Measurements from ENCODE around the gene ZNF273.
"Not testable (repeated sequence)": the region's sequence is repeated elsewhere in the genome, so short reads cannot be mapped to it uniquely, and the experiment has no call there.

Gene ZNF273

DNA sequence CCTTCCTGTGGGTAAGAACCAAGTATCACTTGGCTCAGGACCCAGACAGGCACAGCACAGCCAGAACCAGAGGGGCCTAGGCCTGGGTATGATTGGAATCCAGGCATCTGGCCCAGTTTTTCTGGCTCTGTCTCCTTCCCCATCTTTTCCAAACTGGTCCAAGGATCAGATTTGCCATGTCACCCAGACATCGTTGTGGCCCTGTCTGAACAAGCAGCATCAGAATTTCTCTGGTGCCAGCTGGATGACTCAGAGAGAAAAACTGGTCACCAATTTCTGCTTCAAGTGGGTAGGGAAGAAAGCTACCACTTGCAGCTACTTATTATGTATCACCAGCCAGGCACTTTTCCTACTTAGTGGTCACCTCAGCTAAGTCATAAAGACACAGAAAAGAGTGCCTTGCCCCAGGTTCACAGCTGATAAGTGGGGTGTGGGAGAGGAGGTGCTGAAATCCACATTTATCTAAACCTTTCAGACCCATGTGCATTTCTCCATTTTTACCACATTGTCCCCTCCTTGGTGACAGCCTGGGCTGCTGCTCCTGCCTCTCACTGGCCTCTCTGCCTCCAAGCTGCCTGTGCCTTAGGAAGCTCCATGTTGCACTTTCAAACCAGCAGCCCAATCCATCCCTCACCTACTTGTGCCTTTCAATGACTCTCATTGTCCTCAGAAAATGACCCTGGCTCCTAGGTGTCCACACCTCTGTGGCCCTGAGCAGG, 11.6 kb upstream of the ZNF273 start:
- peaks cover 13% of the 10 kb centered on the region for H3K4me1 Mint-ChIP-seq (ENCODE audit: low read depth)
- H3K27ac Mint-ChIP-seq; H3K4me3 Mint-ChIP-seq; H3K27me3 Mint-ChIP-seq; H3K36me3 Mint-ChIP-seq; H3K9me3 Mint-ChIP-seq (ENCODE audit: low read depth): not testable (repeated sequence)

DNA sequence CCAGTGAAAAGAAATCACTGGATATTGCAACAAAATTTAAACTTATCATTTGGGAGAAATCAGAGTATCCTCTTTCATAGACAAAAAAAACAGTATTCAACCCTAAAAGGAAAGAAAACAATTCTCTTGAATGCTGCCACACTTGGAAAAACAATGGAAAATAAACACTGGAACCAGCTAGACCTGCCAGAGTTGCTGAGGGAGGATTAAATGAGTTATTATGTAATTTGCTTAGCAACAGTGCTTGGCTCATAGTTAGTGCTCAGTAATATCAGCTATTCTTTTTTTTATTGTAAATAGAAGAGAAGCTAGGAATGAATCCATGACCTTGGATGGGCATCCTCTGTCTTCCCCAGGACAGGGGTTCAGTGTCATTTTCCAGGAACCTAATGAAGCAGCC, 11.0 kb upstream of the ZNF273 start:
- H3K4me1 Mint-ChIP-seq (ENCODE audit: low read depth): peaks cover 10% of the 10 kb centered on the region
- H3K4me3 Mint-ChIP-seq: no peak overlapping the region

GRCh38 chr7:64892666-64893309, 10.3 kb upstream of the ZNF273 start:
- Mint-ChIP-seq H3K9me3 (ENCODE audit: low read depth) (no peaks in the 10 kb centered on the region), H3K36me3 (no peaks in the 10 kb centered on the region), H3K27me3 (peaks cover 3% of the 10 kb centered on the region), H3K4me1 (ENCODE audit: low read depth) (peaks cover 10% of the 10 kb centered on the region), H3K4me3 (no peak overlapping the region), H3K27ac (no peak overlapping the region)

More for the DNA sequence above, 11.0 kb upstream of the ZNF273 start:
- Mint-ChIP-seq H3K9me3 (ENCODE audit: low read depth) (no peaks in the 10 kb centered on the region), H3K27me3 (peaks cover 3% of the 10 kb centered on the region), H3K36me3 (no peaks in the 10 kb centered on the region), H3K27ac (no peak overlapping the region)

GRCh38 chr7:64893401-64893800, 9.7 kb upstream of the ZNF273 start:
- peaks cover 5% of the 10 kb centered on the region for H3K4me1 Mint-ChIP-seq (ENCODE audit: low read depth)
- H3K27ac Mint-ChIP-seq: no peak overlapping the region
- H3K27me3 Mint-ChIP-seq: no peaks in the 10 kb centered on the region
- H3K9me3 Mint-ChIP-seq (ENCODE audit: low read depth): no peaks in the 10 kb centered on the region
- no peaks in the 10 kb centered on the region for H3K36me3 Mint-ChIP-seq
- H3K4me3 Mint-ChIP-seq: no peak overlapping the region

- Mint-ChIP-seq H3K4me3 (peak overlapping the region; percentile 97), H3K4me1 (ENCODE audit: low read depth) (peaks cover 34% of the 10 kb centered on the region), H3K27ac (peak overlapping the region; percentile 54)
- H3K27me3 Mint-ChIP-seq; H3K36me3 Mint-ChIP-seq; H3K9me3 Mint-ChIP-seq (ENCODE audit: low read depth): not testable (repeated sequence)
These were observed 640 bp upstream of the ZNF273 start for GRCh38 chr7:64902461-64902805.

- Mint-ChIP-seq H3K36me3 (peaks cover 2% of the 10 kb centered on the region), H3K4me1 (ENCODE audit: low read depth) (peaks cover 47% of the 10 kb centered on the region), H3K27ac (peak overlapping the region; percentile 88), H3K27me3 (no peaks in the 10 kb centered on the region), H3K9me3 (ENCODE audit: low read depth) (no peaks in the 10 kb centered on the region), H3K4me3 (peak overlapping the region; percentile 97)
These were observed 935 bp downstream of the ZNF273 start for GRCh38 chr7:64904008-64904407.

DNA sequence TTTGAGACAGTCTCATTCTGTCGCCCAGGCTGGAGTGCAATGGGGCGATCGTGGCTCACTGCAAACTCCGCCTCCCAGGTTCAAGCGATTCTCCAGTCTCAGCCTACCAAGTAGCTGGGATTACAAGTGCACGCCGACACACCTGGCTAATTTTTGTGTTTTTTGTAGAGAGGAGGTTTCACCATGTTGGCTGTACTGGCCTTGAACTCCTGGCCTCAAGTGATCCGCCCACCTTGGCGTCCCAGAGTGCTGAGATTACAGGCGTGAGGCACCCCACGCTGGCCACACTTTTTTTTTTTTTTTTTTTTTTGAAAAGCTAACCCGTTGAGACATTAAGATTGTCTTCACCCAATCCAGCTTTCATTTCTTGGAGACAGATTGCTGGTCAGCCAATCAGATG, 2.1 kb downstream of the ZNF273 start:
- peaks cover 54% of the 10 kb centered on the region for H3K4me1 Mint-ChIP-seq (ENCODE audit: low read depth)
- H3K4me3 Mint-ChIP-seq: peak overlapping the region; percentile 63
- H3K27ac Mint-ChIP-seq: no peak overlapping the region
- H3K36me3 Mint-ChIP-seq: peaks cover 6% of the 10 kb centered on the region
- no peaks in the 10 kb centered on the region for H3K9me3 Mint-ChIP-seq (ENCODE audit: low read depth)
- no peaks in the 10 kb centered on the region for H3K27me3 Mint-ChIP-seq

DNA sequence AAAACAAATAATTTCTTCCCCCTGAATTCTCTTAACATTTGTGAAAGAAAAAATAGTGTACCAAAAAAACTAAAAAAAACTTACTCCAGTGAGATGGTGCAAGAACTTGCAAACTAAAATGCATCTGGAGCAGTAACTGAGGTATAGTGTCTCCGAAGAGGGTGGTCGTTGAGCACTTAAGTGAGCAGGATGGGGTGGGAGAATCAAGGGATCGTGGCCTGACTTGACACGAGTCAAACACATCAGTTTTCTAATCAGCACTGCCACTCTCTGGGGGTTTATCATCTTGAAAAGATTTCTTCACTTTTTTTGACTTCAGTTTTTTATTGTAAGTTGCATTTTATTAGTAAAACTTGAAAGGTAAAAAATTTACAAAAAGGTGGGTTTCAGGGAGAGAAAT, 2.5 kb downstream of the ZNF273 start:
- H3K27me3 Mint-ChIP-seq: no peaks in the 10 kb centered on the region
- peaks cover 57% of the 10 kb centered on the region for H3K4me1 Mint-ChIP-seq (ENCODE audit: low read depth)
- no peak overlapping the region for H3K27ac Mint-ChIP-seq
- H3K36me3 Mint-ChIP-seq: peaks cover 8% of the 10 kb centered on the region
- H3K9me3 Mint-ChIP-seq (ENCODE audit: low read depth): no peaks in the 10 kb centered on the region
- H3K4me3 Mint-ChIP-seq: peak overlapping the region; percentile 63

DNA sequence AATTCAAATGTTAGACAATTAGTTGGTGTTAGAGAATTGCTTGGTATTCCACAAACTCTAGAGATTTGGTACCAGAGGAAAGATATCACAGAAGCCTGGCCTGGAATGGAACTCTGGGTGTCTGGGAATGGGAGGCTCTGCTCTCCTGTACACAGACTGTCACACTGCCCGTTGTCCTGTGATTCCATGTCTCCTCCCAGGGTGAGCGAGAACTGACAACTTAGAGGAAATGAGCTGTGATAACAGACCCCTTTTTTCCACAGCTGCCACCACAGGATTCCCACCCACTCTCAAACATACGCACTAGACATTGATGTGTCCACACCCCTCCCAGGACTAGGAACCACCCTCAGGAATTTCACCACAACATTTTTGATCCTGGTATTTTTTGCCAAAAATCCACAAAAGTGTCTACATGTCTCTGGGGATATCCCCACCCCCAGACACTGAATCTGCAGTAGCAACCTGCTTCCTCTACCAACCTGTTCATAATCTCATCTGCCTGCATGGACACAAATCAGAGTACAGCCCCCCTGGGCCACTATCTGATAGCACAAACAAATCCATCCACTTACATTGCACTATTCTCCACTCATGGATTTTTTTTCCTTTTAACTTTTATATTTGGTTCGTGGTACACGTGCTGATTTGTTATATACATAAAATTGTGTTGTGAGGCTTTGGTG, 4.7 kb downstream of the ZNF273 start:
- Mint-ChIP-seq H3K4me1 (ENCODE audit: low read depth) (peaks cover 55% of the 10 kb centered on the region), H3K4me3 (peak overlapping the region; percentile 21), H3K9me3 (ENCODE audit: low read depth) (no peaks in the 10 kb centered on the region), H3K27me3 (no peaks in the 10 kb centered on the region), H3K27ac (no peak overlapping the region), H3K36me3 (peaks cover 13% of the 10 kb centered on the region)

DNA sequence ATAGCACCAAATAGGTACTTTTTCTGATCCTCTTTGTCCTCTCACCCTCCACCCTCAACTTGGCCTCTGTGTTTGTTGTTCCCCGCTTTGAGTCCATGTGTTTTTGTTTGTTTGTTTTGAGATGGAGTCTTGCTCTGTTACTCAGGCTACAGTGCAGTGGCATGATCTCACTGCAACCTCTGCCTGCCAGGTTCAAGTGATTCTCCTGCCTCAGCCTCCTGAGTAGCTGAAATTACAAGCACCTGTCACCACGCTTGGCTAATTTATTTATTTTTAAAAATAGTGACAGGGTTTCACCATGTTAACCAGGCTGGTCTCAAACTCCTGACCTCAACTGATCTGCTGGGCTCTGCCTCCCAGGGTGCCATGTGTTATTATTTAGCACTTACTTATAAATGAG, 5.3 kb downstream of the ZNF273 start:
- H3K4me1 Mint-ChIP-seq (ENCODE audit: low read depth): peaks cover 55% of the 10 kb centered on the region
- H3K36me3 Mint-ChIP-seq: peaks cover 15% of the 10 kb centered on the region
- no peaks in the 10 kb centered on the region for H3K27me3 Mint-ChIP-seq
- H3K4me3 Mint-ChIP-seq: peak overlapping the region; percentile 0
- H3K27ac Mint-ChIP-seq: no peak overlapping the region
- H3K9me3 Mint-ChIP-seq (ENCODE audit: low read depth): no peaks in the 10 kb centered on the region

DNA sequence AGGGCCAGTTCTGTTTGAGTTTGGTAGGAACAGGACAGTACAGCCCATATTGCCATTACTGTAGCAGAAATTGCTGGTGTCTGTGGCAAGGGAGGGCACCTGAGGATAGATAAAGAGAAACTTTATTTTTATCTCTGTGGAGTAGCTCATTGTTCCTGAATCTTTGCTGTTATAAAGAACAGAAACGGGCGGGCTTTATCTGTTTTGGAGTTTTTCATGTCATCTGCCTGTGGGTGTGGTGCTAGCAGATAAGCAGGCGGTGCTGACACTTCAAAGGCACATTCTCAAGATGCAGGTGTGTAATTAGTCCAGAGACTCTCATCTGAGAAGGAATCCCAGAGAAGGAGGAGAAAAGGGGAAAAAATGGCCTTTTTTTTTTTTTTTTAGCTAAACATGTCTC, 11.5 kb downstream of the ZNF273 start:
- H3K4me1 Mint-ChIP-seq (ENCODE audit: low read depth): peaks cover 13% of the 10 kb centered on the region
- H3K27ac Mint-ChIP-seq: no peak overlapping the region
- H3K4me3 Mint-ChIP-seq: no peak overlapping the region
- H3K36me3 Mint-ChIP-seq: peaks cover 35% of the 10 kb centered on the region
- no peaks in the 10 kb centered on the region for H3K27me3 Mint-ChIP-seq
- no peaks in the 10 kb centered on the region for H3K9me3 Mint-ChIP-seq (ENCODE audit: low read depth)

- H3K27ac Mint-ChIP-seq; H3K27me3 Mint-ChIP-seq; H3K4me1 Mint-ChIP-seq (ENCODE audit: low read depth); H3K9me3 Mint-ChIP-seq (ENCODE audit: low read depth); H3K4me3 Mint-ChIP-seq: not testable (repeated sequence)
- H3K36me3 Mint-ChIP-seq: peaks cover 36% of the 10 kb centered on the region
These were observed 12.2 kb downstream of the ZNF273 start for GRCh38 chr7:64915301-64915700.

GRCh38 chr7:64928252-64929187, 25.4 kb downstream of the ZNF273 start:
- Mint-ChIP-seq H3K9me3 (ENCODE audit: low read depth) (peaks cover 27% of the 10 kb centered on the region), H3K36me3 (peaks cover 56% of the 10 kb centered on the region)
- H3K27me3 Mint-ChIP-seq; H3K4me1 Mint-ChIP-seq (ENCODE audit: low read depth); H3K27ac Mint-ChIP-seq; H3K4me3 Mint-ChIP-seq: not testable (repeated sequence)

DNA sequence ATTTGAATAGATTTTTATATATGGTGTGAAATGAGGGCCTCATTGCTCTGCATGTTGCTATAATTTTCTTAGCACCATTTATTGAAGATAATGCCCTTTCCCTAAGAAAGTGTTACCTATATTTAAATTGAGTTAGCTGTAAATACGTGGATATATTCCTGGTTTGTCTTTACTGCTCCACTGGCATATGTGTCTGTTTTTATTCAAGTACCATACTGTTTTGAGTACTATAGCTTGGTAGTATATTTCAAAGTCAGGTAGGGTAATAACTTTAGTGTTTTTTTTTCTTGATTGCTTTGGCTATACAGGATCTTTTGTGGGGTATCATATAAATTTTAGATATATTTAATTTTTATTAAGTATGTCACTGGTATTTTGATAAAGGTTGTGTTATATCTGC, 31.4 kb downstream of the ZNF273 start:
- H3K36me3 Mint-ChIP-seq: peaks cover 19% of the 10 kb centered on the region
- peaks cover 10% of the 10 kb centered on the region for H3K9me3 Mint-ChIP-seq (ENCODE audit: low read depth)
- H3K4me1 Mint-ChIP-seq (ENCODE audit: low read depth): no peaks in the 10 kb centered on the region
- no peak overlapping the region for H3K4me3 Mint-ChIP-seq
- no peak overlapping the region for H3K27ac Mint-ChIP-seq
- no peaks in the 10 kb centered on the region for H3K27me3 Mint-ChIP-seq

GRCh38 chr7:64938540-64938939, 35.5 kb downstream of the ZNF273 start:
- Mint-ChIP-seq H3K27ac (no peak overlapping the region), H3K27me3 (no peaks in the 10 kb centered on the region), H3K9me3 (ENCODE audit: low read depth) (peaks cover 10% of the 10 kb centered on the region), H3K4me3 (no peak overlapping the region), H3K4me1 (ENCODE audit: low read depth) (no peaks in the 10 kb centered on the region), H3K36me3 (peaks cover 12% of the 10 kb centered on the region)

All from activated naive CD8-positive, alpha-beta T cell (primary cell).